22Rv1 (cell line): ENCODE results near the gene SCGN.

Source experiments
- H3K27ac ChIP-seq: fragments of 450-650 bp; 2 replicates; pipeline ENCODE4 v1.5.1; 2017
- ZFX ChIP-seq: fragments of 450-650 bp; IDR thresholded peaks from 2 replicates; pipeline ENCODE4 v1.6.1; 2017; ENCODE audit warnings: antibody characterized with exemption, borderline replicate concordance
- TF ChIP-seq, protein P1 (sequence below): fragments of 450-650 bp; IDR thresholded peaks from 2 replicates; pipeline ENCODE4 v1.5.1; 2017; ENCODE audit warnings: mild to moderate bottlenecking

The SCGN gene

DNA sequence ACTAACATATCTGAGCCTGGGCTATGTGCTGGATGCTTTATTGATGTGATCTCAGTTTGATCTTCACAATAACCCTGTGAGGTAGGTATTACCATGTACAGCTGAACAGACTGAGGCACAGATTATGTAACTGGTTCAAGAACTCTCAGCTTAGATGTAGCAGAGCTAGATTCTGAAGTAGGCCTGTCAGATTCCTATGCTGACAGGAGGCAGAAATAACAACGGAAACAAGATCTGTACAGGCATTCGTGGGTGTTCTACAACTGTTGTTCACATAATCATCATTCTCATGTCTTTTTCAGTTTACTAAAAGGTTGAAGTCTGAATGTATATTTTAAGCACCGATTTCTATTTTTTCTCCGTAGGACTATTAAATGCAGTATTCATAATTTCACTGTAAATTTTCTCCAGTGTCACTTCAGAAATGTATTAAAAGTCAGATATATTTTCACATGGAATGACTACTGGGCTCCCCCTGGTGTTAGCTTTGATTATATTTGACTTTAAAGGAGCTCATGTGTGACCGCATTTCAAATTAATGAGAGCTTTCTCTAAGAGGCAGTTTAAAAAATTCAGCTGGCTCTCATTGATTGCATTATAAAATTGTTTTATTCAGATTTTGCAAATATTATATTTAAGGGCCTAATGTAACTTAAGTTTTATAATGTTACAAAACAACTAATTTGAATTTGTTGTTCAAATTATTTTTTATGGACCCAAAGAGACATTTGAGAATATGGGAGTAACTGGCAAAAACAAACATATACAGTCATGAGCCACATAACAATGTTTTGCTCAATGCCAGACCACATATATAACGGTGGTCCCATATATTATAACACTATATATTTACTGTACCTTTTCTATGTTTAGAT lies 66.1 kb downstream of the SCGN start:
- H3K27ac ChIP-seq: no peak overlapping the region
- TF ChIP-seq, protein P1, sequence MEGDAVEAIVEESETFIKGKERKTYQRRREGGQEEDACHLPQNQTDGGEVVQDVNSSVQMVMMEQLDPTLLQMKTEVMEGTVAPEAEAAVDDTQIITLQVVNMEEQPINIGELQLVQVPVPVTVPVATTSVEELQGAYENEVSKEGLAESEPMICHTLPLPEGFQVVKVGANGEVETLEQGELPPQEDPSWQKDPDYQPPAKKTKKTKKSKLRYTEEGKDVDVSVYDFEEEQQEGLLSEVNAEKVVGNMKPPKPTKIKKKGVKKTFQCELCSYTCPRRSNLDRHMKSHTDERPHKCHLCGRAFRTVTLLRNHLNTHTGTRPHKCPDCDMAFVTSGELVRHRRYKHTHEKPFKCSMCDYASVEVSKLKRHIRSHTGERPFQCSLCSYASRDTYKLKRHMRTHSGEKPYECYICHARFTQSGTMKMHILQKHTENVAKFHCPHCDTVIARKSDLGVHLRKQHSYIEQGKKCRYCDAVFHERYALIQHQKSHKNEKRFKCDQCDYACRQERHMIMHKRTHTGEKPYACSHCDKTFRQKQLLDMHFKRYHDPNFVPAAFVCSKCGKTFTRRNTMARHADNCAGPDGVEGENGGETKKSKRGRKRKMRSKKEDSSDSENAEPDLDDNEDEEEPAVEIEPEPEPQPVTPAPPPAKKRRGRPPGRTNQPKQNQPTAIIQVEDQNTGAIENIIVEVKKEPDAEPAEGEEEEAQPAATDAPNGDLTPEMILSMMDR: peak; percentile 86
- no peak for TF ChIP-seq ZFX

DNA sequence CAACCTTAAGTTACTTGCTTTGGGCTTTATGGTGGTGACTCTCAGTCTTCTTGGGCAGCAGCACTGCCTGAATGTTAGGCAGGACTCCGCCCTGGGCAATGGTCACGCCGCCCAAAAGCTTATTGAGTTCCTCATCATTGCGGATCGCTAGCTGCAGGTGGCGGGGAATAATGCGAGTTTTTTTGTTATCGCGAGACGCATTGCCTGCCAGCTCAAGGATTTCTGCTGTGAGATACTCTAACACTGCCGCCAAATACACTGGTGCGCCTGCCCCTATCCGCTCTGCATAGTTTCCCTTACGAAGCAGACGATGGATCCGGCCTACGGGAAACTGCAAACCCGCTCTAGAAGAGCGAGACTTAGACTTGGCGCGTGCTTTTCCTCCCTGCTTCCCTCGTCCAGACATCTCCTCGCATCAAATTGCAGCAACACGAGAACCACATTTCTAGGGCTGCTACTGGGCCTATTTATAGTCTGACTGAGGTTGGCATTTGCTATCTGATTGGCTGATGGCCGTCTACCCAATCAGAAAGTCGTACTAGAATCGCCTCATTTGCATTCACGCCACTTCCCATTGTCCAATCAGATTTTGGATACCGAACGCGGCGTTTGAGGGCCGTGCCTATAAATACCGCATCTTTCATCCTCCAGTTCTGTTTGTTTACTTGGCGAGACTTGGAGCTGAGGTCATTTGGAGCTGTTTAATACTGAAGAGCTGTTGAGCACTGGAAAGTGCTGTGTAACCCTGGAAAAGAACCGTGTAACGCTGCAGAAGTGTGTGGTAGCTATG lies 74.3 kb downstream of the SCGN start:
- no peak overlapping the region for H3K27ac ChIP-seq
- TF ChIP-seq, protein P1: no peak
- TF ChIP-seq ZFX: no peak

DNA sequence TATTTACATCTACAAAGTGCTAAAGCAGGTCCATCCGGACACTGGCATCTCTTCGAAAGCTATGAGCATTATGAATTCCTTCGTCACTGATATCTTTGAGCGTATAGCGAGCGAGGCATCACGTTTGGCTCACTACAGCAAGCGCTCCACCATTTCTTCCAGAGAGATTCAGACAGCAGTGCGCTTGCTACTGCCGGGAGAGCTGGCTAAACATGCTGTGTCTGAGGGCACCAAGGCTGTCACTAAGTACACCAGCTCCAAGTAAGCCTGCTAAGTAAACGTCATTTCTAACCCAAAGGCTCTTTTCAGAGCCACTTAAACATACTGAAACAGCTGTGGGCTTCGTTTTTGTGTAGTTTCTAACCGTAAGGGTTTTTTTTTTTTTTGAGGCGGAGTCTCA lies 75.0 kb downstream of the SCGN start:
- TF ChIP-seq, protein P1: no peak
- no peak for TF ChIP-seq ZFX

DNA sequence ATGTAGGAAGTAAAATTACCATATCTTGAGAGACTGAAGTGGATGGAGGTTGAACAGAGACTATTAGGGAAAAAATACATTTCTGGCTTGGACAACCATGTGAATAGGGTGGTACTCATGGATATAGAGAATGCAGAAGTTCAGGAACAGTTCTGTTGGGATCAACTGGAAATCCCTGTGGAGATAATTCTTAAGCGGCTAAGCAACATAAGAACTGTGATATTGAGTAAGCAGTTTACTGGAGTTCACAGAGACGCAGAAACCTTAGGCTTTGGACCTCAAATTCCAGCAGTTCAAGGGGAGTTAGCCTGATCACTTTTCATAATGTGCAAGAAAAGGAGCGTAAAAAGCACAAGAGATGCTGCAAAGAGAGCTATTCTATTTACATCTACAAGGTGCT lies 78.9 kb downstream of the SCGN start:
- no peak for TF ChIP-seq ZFX
- TF ChIP-seq, protein P1: no peak
- H3K27ac ChIP-seq: no peak overlapping the region

More for the DNA sequence above, 75.0 kb downstream of the SCGN start:
- no peak overlapping the region for H3K27ac ChIP-seq

DNA sequence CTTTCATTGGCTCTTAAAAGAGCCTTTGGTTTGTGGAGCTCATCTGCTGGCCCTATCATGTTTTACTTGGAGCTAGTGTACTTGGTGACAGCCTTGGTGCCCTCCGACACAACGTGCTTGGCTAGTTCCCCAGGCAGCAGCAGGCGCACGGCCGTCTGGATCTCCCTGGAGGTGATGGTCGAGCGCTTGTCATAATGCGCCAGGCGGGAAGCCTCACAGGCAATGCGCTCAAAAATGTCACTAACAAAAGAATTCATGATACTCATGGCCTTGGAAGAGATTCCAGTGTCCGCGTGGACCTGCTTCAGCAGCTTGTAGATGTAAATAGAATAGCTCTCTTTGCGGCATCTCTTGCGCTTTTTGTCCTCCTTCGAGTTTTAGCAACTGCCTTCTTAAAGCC lies 79.7 kb downstream of the SCGN start:
- H3K27ac ChIP-seq: no peak overlapping the region
- TF ChIP-seq, protein P1: no peak
- no peak for TF ChIP-seq ZFX

DNA sequence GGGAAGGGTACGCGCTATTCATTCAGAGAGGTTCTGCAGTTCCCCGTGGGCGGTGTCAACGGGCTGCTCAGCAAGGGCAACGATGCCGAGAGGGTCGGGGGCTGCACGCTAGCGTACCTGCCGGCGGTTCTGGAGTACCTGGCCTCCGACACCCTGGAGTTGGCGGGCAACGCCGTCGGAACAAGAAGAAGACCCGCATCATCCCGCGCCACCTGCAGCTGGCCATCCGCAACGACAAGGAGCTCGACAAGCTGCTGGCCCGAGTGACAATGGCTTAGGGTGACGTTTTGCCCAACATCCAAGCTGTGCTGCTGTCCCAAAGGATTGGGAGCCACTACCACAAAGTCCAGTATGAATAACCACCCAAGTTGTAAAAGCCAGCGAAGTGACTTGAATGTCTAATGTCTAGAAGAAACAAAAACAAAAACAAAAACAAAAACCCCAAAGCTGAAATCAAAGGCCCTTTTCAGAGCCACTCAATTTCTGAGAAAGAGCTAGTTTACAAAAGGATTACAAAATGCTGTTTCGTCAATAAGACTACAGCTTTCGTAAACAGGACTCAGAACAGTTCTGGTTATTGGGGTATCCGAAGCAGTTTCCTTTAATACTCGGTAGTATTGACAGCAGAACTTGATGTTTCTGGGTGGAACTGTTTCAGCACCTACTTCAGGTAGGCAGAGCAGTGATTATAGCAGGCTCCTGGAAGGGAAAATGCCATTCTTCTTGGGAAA lies 80.6 kb downstream of the SCGN start:
- TF ChIP-seq ZFX: no peak
- TF ChIP-seq, protein P1: no peak
- H3K27ac ChIP-seq: no peak overlapping the region
